ENCODE results near the gene ACOT12.
A peak's percentile ranks its signal among the peaks of the same experiment; 100 is the strongest.
"Not testable (repeated sequence)": the region's sequence is repeated elsewhere in the genome, so short reads cannot be mapped to it uniquely, and the experiment has no call there.

The ACOT12 gene
- 0 to 0.13 (median 0) reads per million in 18 experiments for total RNA-seq

GRCh38 chr5:81393783-81394718 lies at the start of gene ACOT12:
ACOT12 (minus strand) TSS chr5:81394134; CDS start chr5:81394114, 20 bp downstream.
- DNase-seq = peak in 1 of 2 donors; percentile 11

GRCh38 chr5:81435023-81435422 lies 41.1 kb upstream of the ACOT12 start:
- DNase-seq = no peak

GRCh38 chr5:81429985-81430384 lies 36.1 kb upstream of the ACOT12 start:
- no peak for DNase-seq

GRCh38 chr5:81429363-81429762 lies 35.4 kb upstream of the ACOT12 start:
- DNase-seq = no peak

GRCh38 chr5:81428861-81429260 lies 34.9 kb upstream of the ACOT12 start:
- DNase-seq = no peak

- DNase-seq = no peak
Observed at GRCh38 chr5:81428446-81428845, 34.5 kb upstream of the ACOT12 start.

GRCh38 chr5:81427566-81427965 lies 33.6 kb upstream of the ACOT12 start:
- DNase-seq = no peak

GRCh38 chr5:81426359-81427030 lies 32.6 kb upstream of the ACOT12 start:
- peak; percentile 11 to 24 for DNase-seq

GRCh38 chr5:81425569-81425968 lies 31.6 kb upstream of the ACOT12 start:
- DNase-seq = peak; percentile 3 to 46

- no peak for DNase-seq
Observed at GRCh38 chr5:81424728-81425127, 30.8 kb upstream of the ACOT12 start.

GRCh38 chr5:81422671-81423070 lies 28.7 kb upstream of the ACOT12 start:
- DNase-seq = peak; percentile 59

- peak; percentile 64 to 79 for DNase-seq
Observed at GRCh38 chr5:81420039-81420667, 26.2 kb upstream of the ACOT12 start.

GRCh38 chr5:81418606-81419005 lies 24.7 kb upstream of the ACOT12 start:
- DNase-seq = no peak

- no peak for DNase-seq
Observed at GRCh38 chr5:81417052-81417451, 23.1 kb upstream of the ACOT12 start.

GRCh38 chr5:81409896-81410295 lies 16.0 kb upstream of the ACOT12 start:
- DNase-seq = no peak

GRCh38 chr5:81409361-81409760 lies 15.4 kb upstream of the ACOT12 start:
- no peak for DNase-seq

GRCh38 chr5:81408496-81408895 lies 14.6 kb upstream of the ACOT12 start:
- no peak for DNase-seq

- DNase-seq = not testable (repeated sequence)
Observed at GRCh38 chr5:81407811-81408210, 13.9 kb upstream of the ACOT12 start.

- DNase-seq = no peak
Observed at GRCh38 chr5:81405126-81405891, 11.4 kb upstream of the ACOT12 start.

- no peak for DNase-seq
Observed at GRCh38 chr5:81402192-81402930, 8.4 kb upstream of the ACOT12 start.

GRCh38 chr5:81401266-81401665 lies 7.3 kb upstream of the ACOT12 start:
- DNase-seq = no peak

GRCh38 chr5:81400375-81400774 lies 6.4 kb upstream of the ACOT12 start:
- DNase-seq = peak; percentile 17 to 26
